GM10847 (cell line): ENCODE measurements around the gene VEZT.

Source experiments
- POLR2A ChIP-seq: IDR thresholded peaks from 2 replicates; pipeline ENCODE4 v1.6.1; 2011; ENCODE audit not compliant: insufficient read length; ENCODE audit errors: extremely low read depth

The VEZT gene

GRCh38 chr12:95213119-95213518, 4.5 kb upstream of the VEZT start:
- no peak for TF ChIP-seq POLR2A

- no peak for TF ChIP-seq POLR2A
Measured at GRCh38 chr12:95213928-95214327, 3.7 kb upstream of the VEZT start.

DNA sequence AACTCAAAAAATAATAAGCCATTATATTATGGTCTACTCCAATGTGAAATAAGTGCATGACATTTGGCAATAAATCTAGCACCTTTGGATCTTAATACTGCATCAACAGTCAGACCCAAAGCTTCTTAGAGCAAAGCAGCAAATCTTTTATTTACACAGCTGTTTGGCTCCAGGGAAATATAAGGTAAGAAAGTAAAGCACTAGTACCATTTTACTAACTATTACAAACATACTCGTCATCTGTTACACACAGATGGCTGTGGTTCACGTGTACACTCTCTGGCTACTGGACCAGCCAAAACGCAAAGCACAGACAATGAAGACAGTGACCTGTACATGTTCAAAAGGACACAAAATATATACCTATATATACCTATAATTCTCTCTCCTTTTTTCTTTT, 3.1 kb upstream of the VEZT start:
- no peak for TF ChIP-seq POLR2A

DNA sequence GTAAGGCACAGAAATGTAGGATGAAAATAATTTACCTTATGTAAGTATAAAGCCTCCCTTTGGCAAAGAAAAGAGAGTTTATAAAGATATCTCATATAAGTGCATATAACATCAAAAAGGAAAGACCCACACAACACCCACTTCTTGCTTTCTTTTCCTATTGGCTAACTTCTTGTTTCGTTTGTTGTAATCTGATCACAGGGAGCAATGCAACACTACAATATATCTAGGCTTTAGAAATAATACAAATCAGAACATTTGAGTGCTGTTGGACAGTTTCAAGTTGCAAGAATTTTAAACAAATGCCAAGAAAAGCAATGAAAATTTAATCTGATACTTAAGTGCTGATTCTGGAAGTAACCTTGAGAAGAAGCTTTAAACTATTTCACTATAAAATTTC, 1.7 kb upstream of the VEZT start:
- no peak for TF ChIP-seq POLR2A

DNA sequence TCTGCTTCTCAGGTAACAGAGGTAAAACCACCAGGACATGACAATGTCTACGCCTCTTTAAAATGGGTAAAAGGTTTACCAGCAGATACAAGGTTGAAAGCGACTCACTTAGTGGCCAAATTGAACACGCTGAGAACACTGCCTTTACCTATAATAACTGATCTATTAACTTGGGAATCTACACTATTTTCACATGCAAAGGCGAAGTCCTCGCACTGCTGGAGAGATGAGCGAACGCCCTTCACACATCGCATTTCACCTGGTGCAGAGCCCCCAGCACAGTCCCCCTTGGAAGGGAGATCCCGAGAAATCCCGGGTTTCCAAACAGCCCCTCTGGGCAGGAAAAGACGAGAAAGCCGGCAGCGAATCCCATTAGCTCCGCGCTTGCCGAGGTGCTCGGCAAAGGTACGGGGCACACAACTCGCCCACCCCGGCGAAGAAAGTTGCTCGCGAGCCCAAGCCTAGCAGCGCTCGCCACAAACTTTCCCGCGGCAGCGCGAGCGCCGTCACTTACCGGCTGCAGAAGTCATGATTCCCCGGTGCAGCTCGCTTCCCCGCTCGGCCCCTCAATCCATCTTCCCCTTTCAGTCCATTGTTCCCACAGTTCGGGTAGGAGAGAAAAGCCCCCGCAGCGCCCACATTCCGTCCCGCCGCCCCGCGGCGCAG, 763 bp upstream of the VEZT start:
- no peak for TF ChIP-seq POLR2A

- no peak for TF ChIP-seq POLR2A
Measured at GRCh38 chr12:95218150-95219133, 835 bp downstream of the VEZT start.

GRCh38 chr12:95220190-95220589, 2.6 kb downstream of the VEZT start:
- TF ChIP-seq POLR2A: no peak

GRCh38 chr12:95220726-95221125, 3.1 kb downstream of the VEZT start:
- no peak for TF ChIP-seq POLR2A

DNA sequence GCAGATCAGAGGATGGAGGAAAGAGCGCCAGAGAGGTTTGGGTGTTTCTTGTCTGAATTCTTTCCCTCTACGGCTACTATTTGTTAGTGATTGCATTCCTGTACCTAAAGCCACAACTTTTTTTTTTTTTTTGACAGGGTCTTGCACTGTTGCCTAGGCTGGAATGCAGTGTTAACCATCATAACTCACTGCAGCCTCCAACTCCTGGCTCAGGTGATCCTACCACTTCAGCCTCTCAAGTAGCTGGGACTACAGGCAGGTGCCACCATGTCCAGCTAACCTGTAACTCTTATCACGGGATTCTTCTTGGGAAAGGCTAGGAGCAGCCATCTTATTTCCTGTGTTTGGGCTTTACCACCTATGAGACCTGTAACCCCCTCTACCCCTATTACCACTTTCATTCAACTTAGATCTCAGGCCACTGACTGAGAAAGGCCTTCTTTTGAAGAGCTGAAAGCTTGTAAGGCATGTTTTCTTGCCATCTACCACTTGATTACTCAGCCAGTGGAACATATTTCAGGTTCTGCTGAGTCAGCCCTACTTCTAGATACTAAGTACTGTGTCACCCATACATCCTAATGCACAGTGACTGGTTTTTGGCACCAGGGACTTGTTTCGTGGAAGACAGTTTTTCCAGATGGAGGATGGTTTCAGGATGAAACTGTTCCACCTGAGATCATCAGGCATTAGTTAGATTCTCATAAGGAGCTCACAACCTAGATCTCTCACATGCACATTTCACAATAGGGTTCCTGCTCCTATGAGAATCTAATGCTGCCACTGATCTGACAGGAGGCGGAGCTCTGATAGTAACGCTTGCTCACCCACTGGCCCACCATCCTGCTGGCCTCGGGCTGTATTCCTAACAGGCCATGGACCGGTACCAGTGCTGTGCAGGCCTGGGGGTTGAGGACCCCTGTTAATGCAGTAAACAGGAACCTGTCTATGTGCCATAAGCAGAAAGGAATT, 6.9 kb downstream of the VEZT start:
- no peak for TF ChIP-seq POLR2A

DNA sequence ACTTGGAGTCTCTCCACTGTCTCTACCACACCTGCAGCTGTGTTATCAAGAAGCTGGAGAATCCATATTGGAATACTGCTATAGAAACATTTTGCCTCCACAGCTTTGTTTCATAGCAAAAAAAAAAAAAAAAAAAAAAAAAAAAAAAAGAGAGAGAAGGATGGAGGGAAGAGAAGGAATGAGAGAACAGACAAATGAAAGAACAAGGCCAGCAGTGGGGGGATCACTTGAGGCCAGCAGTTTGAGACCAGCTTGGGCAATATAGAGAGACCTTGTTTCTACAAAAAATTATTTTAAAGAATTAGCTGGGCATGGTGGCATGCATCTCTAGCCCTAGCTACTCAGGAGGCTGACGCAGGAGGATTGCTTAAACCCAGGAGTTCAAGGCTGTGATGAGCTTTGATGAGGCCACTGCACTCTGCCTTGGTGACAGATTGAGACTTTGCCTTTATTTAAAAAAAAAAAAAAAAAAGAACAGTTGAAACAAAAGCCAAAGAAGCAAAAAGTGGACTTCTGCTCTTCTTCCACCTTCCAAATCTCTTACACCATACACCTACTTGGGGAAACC, 8.1 kb downstream of the VEZT start:
- TF ChIP-seq POLR2A: no peak

- no peak for TF ChIP-seq POLR2A
Measured at GRCh38 chr12:95227818-95228356, 10.3 kb downstream of the VEZT start.

DNA sequence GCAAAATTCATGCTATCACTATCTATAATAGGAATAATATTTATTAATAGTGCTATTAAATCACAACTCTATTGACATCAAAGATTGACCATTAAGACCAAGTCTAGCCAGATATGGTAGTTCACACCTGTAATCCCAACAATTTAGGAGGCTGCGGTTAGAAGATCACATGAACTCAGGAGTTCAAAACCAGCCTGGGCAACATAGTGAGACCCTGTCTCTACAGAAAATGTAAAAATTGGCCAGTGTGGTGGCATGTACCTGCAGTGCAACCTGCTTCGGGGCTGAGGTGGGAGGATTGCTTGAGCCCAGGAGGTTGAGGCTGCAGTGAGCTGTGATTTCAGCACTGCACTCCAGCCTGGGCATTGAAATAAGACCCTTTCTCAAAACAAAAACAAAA, 11.0 kb downstream of the VEZT start:
- no peak for TF ChIP-seq POLR2A

DNA sequence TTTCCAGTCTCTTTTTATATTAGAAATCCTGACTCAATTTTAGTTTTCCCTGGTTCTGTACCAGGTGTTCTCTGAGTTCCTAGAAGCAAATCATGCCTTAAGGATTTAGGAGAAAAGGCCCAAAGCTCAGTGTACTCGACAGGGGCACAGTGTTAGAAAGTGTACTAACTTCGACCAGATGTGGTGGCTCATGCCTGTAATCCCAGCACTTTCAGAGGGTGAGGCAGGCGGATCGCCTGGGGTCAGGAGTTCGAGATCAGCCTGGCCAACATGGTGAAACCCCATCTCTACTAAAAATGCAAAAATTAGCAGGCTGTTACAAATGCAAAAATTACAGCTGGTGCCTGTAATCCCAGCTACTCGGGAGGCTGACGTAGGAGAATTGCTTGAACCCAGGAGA, 12.0 kb downstream of the VEZT start:
- no peak for TF ChIP-seq POLR2A

GRCh38 chr12:95230313-95230712, 12.7 kb downstream of the VEZT start:
- no peak for TF ChIP-seq POLR2A

DNA sequence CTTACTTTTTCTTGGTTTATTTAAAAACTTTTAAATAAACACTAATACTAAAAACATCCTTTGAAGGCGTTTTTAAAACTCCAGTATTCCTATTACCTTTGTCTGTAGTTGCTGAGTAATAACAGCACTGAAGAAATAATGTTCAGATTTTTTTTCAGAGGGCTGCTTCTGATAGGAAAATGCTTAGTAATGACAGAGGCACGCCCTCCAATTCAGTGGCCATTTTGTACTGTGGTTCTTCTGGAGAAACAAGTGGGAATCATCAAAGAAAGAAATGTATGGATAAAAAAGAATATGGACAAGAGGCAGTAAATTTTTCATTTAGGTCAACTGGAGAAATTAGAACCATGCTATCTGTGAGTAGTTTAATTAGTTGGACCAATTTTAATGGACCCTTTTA, 13.6 kb downstream of the VEZT start:
- TF ChIP-seq POLR2A: no peak
